ENCODE results near the gene TGFB1I1. TPM values are rescaled to one million over a fixed set of nuclear protein-coding genes. Genes with fewer than 3 reads are reported as not detected.
"Not testable (repeated sequence)": the region's sequence is repeated elsewhere in the genome, so short reads cannot be mapped to it uniquely, and the experiment has no call there.

TGFB1I1 gene
- total and polyA plus RNA-seq, 4 experiments from 2014 or later: 0.42 to 0.57 (median 0.49) TPM; not detected in 1

DNA sequence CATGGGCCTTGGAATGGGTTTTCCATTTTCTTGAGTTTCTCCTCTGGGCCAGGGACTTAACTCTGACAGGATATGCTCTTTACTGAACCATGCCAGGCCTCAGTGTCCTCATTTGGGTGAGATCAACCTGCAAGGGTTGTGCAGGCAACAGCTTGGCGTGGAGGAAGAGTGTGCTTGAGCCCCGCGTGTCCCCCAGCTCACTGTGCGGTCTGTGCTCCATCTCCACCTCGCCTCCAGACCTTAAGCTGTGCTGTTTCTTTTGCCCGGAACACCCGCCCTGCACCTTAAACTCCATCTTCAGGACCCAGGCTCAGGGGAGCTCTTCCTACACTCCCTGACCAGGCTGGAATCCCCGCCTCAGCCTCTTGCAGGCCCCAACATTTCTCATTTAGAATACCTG lies 26.5 kb downstream of the TGFB1I1 start:
- peaks cover 0 to 12% (median 2%) of the 10 kb centered on the region in 4 donors for H3K4me1 Mint-ChIP-seq
- peaks cover 23% of the 10 kb centered on the region for H3K36me3 ChIP-seq (ENCODE audit: insufficient read depth, low read length)

GRCh38 chr16:31499928-31500327 lies 28.0 kb downstream of the TGFB1I1 start:
- Mint-ChIP-seq H3K36me3 (peaks cover 22 to 48% of the 10 kb centered on the region in 2 donors), H3K4me3 (no peak overlapping the region), H3K4me1 (peaks cover 3 to 12% (median 5%) of the 10 kb centered on the region in 4 donors), H3K27me3 (no peaks in the 10 kb centered on the region), H3K9me3 (no peaks in the 10 kb centered on the region), H3K27ac (no peak overlapping the region)
- peaks cover 23% of the 10 kb centered on the region for H3K36me3 ChIP-seq (ENCODE audit: insufficient read depth, low read length)
- ChIA-PET CTCF (ENCODE audit: partially characterized antibody) (interaction anchor here (1.0 kb wide), 1 partner anchor 39 kb away, joined by 3 read pairs; no protein-coding TSS in a partner anchor), POLR2A (ENCODE audit: partially characterized antibody) (interaction anchor here (1.4 to 4.0 kb wide), 2 partner anchors 8 to 12 kb away, joined by 6 to 15 read pairs; partner anchors contain the start of gene RUSF1)
- DNase-seq: no peak
- H3K4me1 ChIP-seq (ENCODE audit: insufficient read depth, low read length): no peaks in the 10 kb centered on the region
- no peaks in the 10 kb centered on the region for H3K27me3 ChIP-seq (ENCODE audit: insufficient read depth, low read length)
- intact Hi-C loops (cut with micrococcal nuclease): no loop called here
- H3K9me3 ChIP-seq (ENCODE audit: control insufficient read depth in 1 of 2, low read length in 2 of 2): no peaks in the 10 kb centered on the region
- no peak overlapping the region for H3K27ac ChIP-seq (ENCODE audit: low read depth, low read length)
- H3K4me3 ChIP-seq (ENCODE audit: low read length in 2 of 2): no peak overlapping the region

More for the DNA sequence above, 26.5 kb downstream of the TGFB1I1 start:
- Mint-ChIP-seq H3K4me3 (no peak overlapping the region), H3K9me3 (no peaks in the 10 kb centered on the region), H3K36me3 (peaks cover 22 to 44% of the 10 kb centered on the region in 2 donors), H3K27ac (peak overlapping the region in 1 of 7 donors; percentile 29), H3K27me3 (no peaks in the 10 kb centered on the region)
- ChIA-PET CTCF (ENCODE audit: partially characterized antibody) (interaction anchor here (1.2 kb wide), 1 partner anchor 38 kb away, joined by 5 read pairs; no protein-coding TSS in a partner anchor), POLR2A (ENCODE audit: partially characterized antibody) (interaction anchor here (1.1 to 4.0 kb wide), 2 partner anchors 8 to 10 kb away, joined by 3 to 15 read pairs; partner anchors contain the start of gene RUSF1)
- Histone ChIP-seq H3K4me3 (ENCODE audit: low read length in 2 of 2) (no peak overlapping the region), H3K27ac (ENCODE audit: low read depth, low read length) (no peak overlapping the region), H3K4me1 (ENCODE audit: insufficient read depth, low read length) (no peaks in the 10 kb centered on the region), H3K27me3 (ENCODE audit: insufficient read depth, low read length) (no peaks in the 10 kb centered on the region), H3K9me3 (ENCODE audit: control insufficient read depth in 1 of 2, low read length in 2 of 2) (no peaks in the 10 kb centered on the region)
- no peak for DNase-seq
- intact Hi-C loops (cut with micrococcal nuclease): no loop called here

DNA sequence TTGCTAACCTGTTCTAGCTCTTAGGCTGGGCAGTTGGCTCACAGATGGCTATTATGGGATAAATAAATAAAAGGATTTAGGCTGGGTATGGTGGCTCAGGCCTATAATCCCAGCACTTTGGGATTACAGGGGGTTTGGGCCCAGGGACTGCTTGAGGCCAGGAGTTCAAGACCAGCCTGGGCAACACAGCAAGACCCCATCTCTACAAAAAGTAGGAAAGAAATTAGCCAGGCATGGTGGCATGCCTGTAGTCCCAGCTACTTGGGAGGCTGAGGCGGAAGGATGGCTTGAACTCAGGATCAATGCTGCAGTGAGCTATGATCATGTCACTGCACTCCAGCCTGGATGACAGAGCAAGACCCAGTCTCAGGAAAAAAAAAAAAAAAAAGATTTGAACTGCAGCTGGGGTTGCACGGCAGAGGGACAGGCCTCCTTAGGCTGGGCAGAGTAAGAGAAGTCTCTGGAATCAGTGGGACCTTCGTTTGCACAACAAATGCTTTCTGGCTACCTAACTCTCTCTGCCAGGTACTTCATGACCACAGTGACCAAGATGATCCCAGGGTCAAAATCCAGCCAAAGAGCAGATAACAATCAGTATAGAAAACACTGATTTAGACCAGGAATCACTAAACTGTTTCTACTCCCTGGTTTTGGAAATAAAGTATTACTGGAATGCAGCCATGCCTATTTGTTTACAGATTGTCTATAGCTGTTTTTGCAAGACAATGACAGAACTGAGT lies 29.4 kb downstream of the TGFB1I1 start:
- CTCF ChIA-PET (ENCODE audit: partially characterized antibody): interaction anchor here (0.8 to 1.0 kb wide), 2 partner anchors 16 to 43 kb away, joined by 3 read pairs; no protein-coding TSS in a partner anchor

GRCh38 chr16:31501966-31502348 lies 30.0 kb downstream of the TGFB1I1 start:
- peaks cover 13% of the 10 kb centered on the region for H3K4me1 ChIP-seq (ENCODE audit: insufficient read depth, low read length)
- H3K9me3 ChIP-seq (ENCODE audit: control insufficient read depth in 1 of 2, low read length in 2 of 2): no peaks in the 10 kb centered on the region
- no peak overlapping the region for H3K27ac ChIP-seq (ENCODE audit: low read depth, low read length)
- peaks cover 23% of the 10 kb centered on the region for H3K36me3 ChIP-seq (ENCODE audit: insufficient read depth, low read length)
- peak overlapping the region in 2 of 7 donors; percentile 7 to 61 for H3K27ac Mint-ChIP-seq
- DNase-seq: no peak
- H3K36me3 Mint-ChIP-seq: peaks cover 22 to 47% of the 10 kb centered on the region in 2 donors
- intact Hi-C loops (cut with micrococcal nuclease): no loop called here
- peaks cover 8 to 30% (median 20%) of the 10 kb centered on the region in 4 donors for H3K4me1 Mint-ChIP-seq
- no peaks in the 10 kb centered on the region for H3K9me3 Mint-ChIP-seq
- no peaks in the 10 kb centered on the region for H3K27me3 Mint-ChIP-seq
- no peak overlapping the region for H3K4me3 ChIP-seq (ENCODE audit: low read length in 2 of 2)
- H3K4me3 Mint-ChIP-seq: no peak overlapping the region
- ChIA-PET CTCF (ENCODE audit: partially characterized antibody) (interaction anchor here (1.4 kb wide), 1 partner anchor 59 kb away, joined by 3 read pairs; the partner anchor contains the start of gene ZNF843), POLR2A (ENCODE audit: partially characterized antibody) (interaction anchor here (1.0 kb wide), 1 partner anchor 9 kb away, joined by 3 read pairs; no protein-coding TSS in a partner anchor)
- H3K27me3 ChIP-seq (ENCODE audit: insufficient read depth, low read length): no peaks in the 10 kb centered on the region

More for the DNA sequence above, 29.4 kb downstream of the TGFB1I1 start:
- Mint-ChIP-seq H3K36me3 (peaks cover 22 to 47% of the 10 kb centered on the region in 2 donors), H3K4me1 (peaks cover 7 to 27% (median 17%) of the 10 kb centered on the region in 4 donors), H3K27ac (peak overlapping the region in 2 of 7 donors; percentile 7 to 61), H3K27me3 (no peaks in the 10 kb centered on the region), H3K4me3 (no peak overlapping the region), H3K9me3 (no peaks in the 10 kb centered on the region)
- no peak overlapping the region for H3K27ac ChIP-seq (ENCODE audit: low read depth, low read length)
- intact Hi-C loops (cut with micrococcal nuclease): no loop called here
- POLR2A ChIA-PET (ENCODE audit: partially characterized antibody): interaction anchor here (0.9 to 1.4 kb wide), 3 partner anchors 9 to 42 kb away, joined by 3 to 6 read pairs (median 3); partner anchors contain the start of gene ARMC5
- peaks cover 23% of the 10 kb centered on the region for H3K36me3 ChIP-seq (ENCODE audit: insufficient read depth, low read length)
- H3K27me3 ChIP-seq (ENCODE audit: insufficient read depth, low read length): no peaks in the 10 kb centered on the region
- no peaks in the 10 kb centered on the region for H3K9me3 ChIP-seq (ENCODE audit: control insufficient read depth in 1 of 2, low read length in 2 of 2)
- H3K4me1 ChIP-seq (ENCODE audit: insufficient read depth, low read length): peaks cover 7% of the 10 kb centered on the region
- DNase-seq: no peak
- H3K4me3 ChIP-seq (ENCODE audit: low read length in 2 of 2): no peak overlapping the region

- DNase-seq: no peak
- H3K36me3 ChIP-seq (ENCODE audit: insufficient read depth, low read length): peaks cover 19% of the 10 kb centered on the region
- Mint-ChIP-seq H3K36me3 (peaks cover 12 to 45% of the 10 kb centered on the region in 2 donors), H3K27me3 (no peaks in the 10 kb centered on the region), H3K9me3 (no peaks in the 10 kb centered on the region), H3K27ac (peak overlapping the region in 2 of 7 donors; percentile 43 to 82), H3K4me1 (peaks cover 13 to 39% (median 27%) of the 10 kb centered on the region in 4 donors), H3K4me3 (no peak overlapping the region)
- intact Hi-C loops (cut with micrococcal nuclease): no loop called here
- no peaks in the 10 kb centered on the region for H3K27me3 ChIP-seq (ENCODE audit: insufficient read depth, low read length)
- H3K9me3 ChIP-seq (ENCODE audit: control insufficient read depth in 1 of 2, low read length in 2 of 2): no peaks in the 10 kb centered on the region
- ChIA-PET CTCF (ENCODE audit: partially characterized antibody) (interaction anchor here (1.4 kb wide), 1 partner anchor 60 kb away, joined by 3 read pairs; the partner anchor contains the start of gene ZNF843), POLR2A (ENCODE audit: partially characterized antibody) (interaction anchor here (0.9 kb wide), 1 partner anchor 26 kb away, joined by 4 read pairs; no protein-coding TSS in a partner anchor)
- H3K4me3 ChIP-seq (ENCODE audit: low read length in 2 of 2): no peak overlapping the region
- no peak overlapping the region for H3K27ac ChIP-seq (ENCODE audit: low read depth, low read length)
- peaks cover 20% of the 10 kb centered on the region for H3K4me1 ChIP-seq (ENCODE audit: insufficient read depth, low read length)
These were observed 31.0 kb downstream of the TGFB1I1 start for GRCh38 chr16:31502981-31503380.

DNA sequence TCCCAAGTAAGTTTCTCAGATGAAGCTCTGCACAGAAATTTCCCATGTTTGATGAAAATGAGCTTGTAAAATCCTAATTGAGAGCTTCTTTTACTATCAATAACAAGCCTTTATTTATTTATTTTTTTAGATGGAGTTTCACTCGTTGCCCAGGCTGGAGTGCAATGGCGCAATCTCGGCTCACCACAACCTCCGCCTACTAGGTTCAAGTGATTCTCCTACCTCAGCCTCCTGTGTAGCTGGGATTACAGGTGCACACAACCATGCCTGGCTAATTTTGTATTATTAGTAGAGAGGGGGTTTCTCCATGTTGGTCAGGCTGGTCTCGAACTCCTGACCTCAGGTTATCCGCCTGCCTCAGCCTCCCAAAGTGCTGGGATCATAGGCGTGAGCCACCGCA lies 31.6 kb downstream of the TGFB1I1 start:
- H3K27me3 ChIP-seq (ENCODE audit: insufficient read depth, low read length); H3K4me3 Mint-ChIP-seq; intact Hi-C loops (cut with micrococcal nuclease); H3K27me3 Mint-ChIP-seq; H3K9me3 ChIP-seq (ENCODE audit: control insufficient read depth in 1 of 2, low read length in 2 of 2); H3K9me3 Mint-ChIP-seq; H3K4me3 ChIP-seq (ENCODE audit: low read length in 2 of 2); H3K27ac ChIP-seq (ENCODE audit: low read depth, low read length); DNase-seq: not testable (repeated sequence)
- Histone ChIP-seq H3K36me3 (ENCODE audit: insufficient read depth, low read length) (peaks cover 14% of the 10 kb centered on the region), H3K4me1 (ENCODE audit: insufficient read depth, low read length) (peaks cover 20% of the 10 kb centered on the region)
- H3K4me1 Mint-ChIP-seq: peaks cover 13 to 42% (median 29%) of the 10 kb centered on the region in 4 donors
- H3K27ac Mint-ChIP-seq: peak overlapping the region in 1 of 7 donors; percentile 60
- POLR2A ChIA-PET (ENCODE audit: partially characterized antibody): interaction anchor here (0.6 to 0.9 kb wide), 2 partner anchors 26 to 83 kb away, joined by 3 to 4 read pairs; no protein-coding TSS in a partner anchor
- H3K36me3 Mint-ChIP-seq: peaks cover 11 to 47% of the 10 kb centered on the region in 2 donors
- CTCF ChIA-PET (ENCODE audit: partially characterized antibody): interaction anchor here (0.6 to 1.4 kb wide), 2 partner anchors 12 to 61 kb away, joined by 3 read pairs; partner anchors contain the start of gene ZNF843

GRCh38 chr16:31504159-31504558 lies 32.2 kb downstream of the TGFB1I1 start:
- H3K4me3 Mint-ChIP-seq: no peak overlapping the region
- H3K27ac Mint-ChIP-seq: peak overlapping the region in 3 of 7 donors; percentile 25 to 91 (median 78)
- Histone ChIP-seq H3K27me3 (ENCODE audit: insufficient read depth, low read length) (no peaks in the 10 kb centered on the region), H3K27ac (ENCODE audit: low read depth, low read length) (no peak overlapping the region), H3K4me3 (ENCODE audit: low read length in 2 of 2) (no peak overlapping the region), H3K9me3 (ENCODE audit: control insufficient read depth in 1 of 2, low read length in 2 of 2) (no peaks in the 10 kb centered on the region), H3K4me1 (ENCODE audit: insufficient read depth, low read length) (peaks cover 26% of the 10 kb centered on the region), H3K36me3 (ENCODE audit: insufficient read depth, low read length) (peaks cover 8% of the 10 kb centered on the region)
- DNase-seq: no peak
- H3K36me3 Mint-ChIP-seq: peaks cover 5 to 44% of the 10 kb centered on the region in 2 donors
- intact Hi-C loops (cut with micrococcal nuclease): no loop called here
- CTCF ChIA-PET (ENCODE audit: partially characterized antibody): no interaction called here
- H3K9me3 Mint-ChIP-seq: no peaks in the 10 kb centered on the region
- H3K27me3 Mint-ChIP-seq: no peaks in the 10 kb centered on the region
- H3K4me1 Mint-ChIP-seq: peaks cover 17 to 48% (median 35%) of the 10 kb centered on the region in 4 donors
- POLR2A ChIA-PET (ENCODE audit: partially characterized antibody): interaction anchor here (0.6 kb wide), 1 partner anchor 84 kb away, joined by 3 read pairs; no protein-coding TSS in a partner anchor

All from CD4-positive, alpha-beta memory T cell (primary cell).